DMS 273 (cell line): ENCODE results near the gene CARS1.
A peak's percentile ranks its signal among the peaks of the same experiment; 100 is the strongest.

ENCODE experiments used
- DNase-seq: peaks from one replicate; lab custom pipeline; 2025; ENCODE audit not compliant: unreplicated experiment; lab: John Stamatoyannopoulos, UW

CARS1 gene

GRCh38 chr11:3041699-3042441 is 15.4 kb downstream of the CARS1 start:
- DNase-seq, result no peak

GRCh38 chr11:3040881-3041280 is 16.3 kb downstream of the CARS1 start:
- no peak for DNase-seq

GRCh38 chr11:3037945-3038271 is 19.3 kb downstream of the CARS1 start:
- DNase-seq, result no peak

GRCh38 chr11:3037040-3037944 is 19.9 kb downstream of the CARS1 start:
- DNase-seq, result peak; percentile 83

GRCh38 chr11:3036419-3036818 is 20.8 kb downstream of the CARS1 start:
- no peak for DNase-seq

GRCh38 chr11:3035333-3035732 is 21.9 kb downstream of the CARS1 start:
- DNase-seq, result no peak

GRCh38 chr11:3030289-3031070 is 26.7 kb downstream of the CARS1 start:
- DNase-seq, result peak; percentile 66

- no peak for DNase-seq
These were observed 28.4 kb downstream of the CARS1 start for GRCh38 chr11:3028813-3029212.

- no peak for DNase-seq
These were observed 30.4 kb downstream of the CARS1 start for GRCh38 chr11:3026803-3027202.

- no peak for DNase-seq
These were observed 34.2 kb downstream of the CARS1 start for GRCh38 chr11:3022982-3023381.

GRCh38 chr11:3022300-3022967 is 34.8 kb downstream of the CARS1 start:
- DNase-seq, result no peak

- DNase-seq, result peak; percentile 67
These were observed 36.1 kb downstream of the CARS1 start for GRCh38 chr11:3021125-3021524.

- no peak for DNase-seq
These were observed 37.2 kb downstream of the CARS1 start for GRCh38 chr11:3020011-3020410.

GRCh38 chr11:3018596-3018995 is 38.6 kb downstream of the CARS1 start:
- no peak for DNase-seq

- peak; percentile 17 for DNase-seq
These were observed 40.4 kb downstream of the CARS1 start for GRCh38 chr11:3016861-3017260.

GRCh38 chr11:3015796-3016195 is 41.4 kb downstream of the CARS1 start:
- DNase-seq, result no peak

GRCh38 chr11:3014943-3015342 is 42.3 kb downstream of the CARS1 start:
- DNase-seq, result no peak

GRCh38 chr11:3014057-3014938 is 42.9 kb downstream of the CARS1 start:
- DNase-seq, result no peak

GRCh38 chr11:3011891-3012885 is 45.0 kb downstream of the CARS1 start:
- no peak for DNase-seq
